MCF 10A (cell line): ENCODE results near the gene RASGEF1C. TPM values are rescaled to one million over a fixed set of nuclear protein-coding genes. Genes with fewer than 3 reads are reported as not detected.

Experiments used
- BruUV-seq: library from RNA; stranded (reverse); fragments of 400-500 nt; replicated peaks from 2 replicates; lab custom pipeline; 2021; lab: Mats Ljungman, UMichigan
- CTCF ChIA-PET: fragments of 300-600 bp; sonication (Branson Sonifier 250); formaldehyde crosslinking; extraction: SDS; loops from one replicate; lab custom pipeline; 2021; ENCODE audit warnings: antibody characterized with exemption, inconsistent platforms; lab: Yijun Ruan, JAX
- POLR2A ChIA-PET: fragments of 300-600, 350-650 bp; sonication (Branson Sonifier 250); formaldehyde crosslinking; extraction: SDS; loops from one replicate; lab custom pipeline; 2020; ENCODE audit warnings: antibody characterized with exemption, inconsistent platforms; lab: Yijun Ruan, JAX
- DNase-seq: peaks from one replicate; pipeline ENCODE4 v3.0.0-alpha.2; 2018; ENCODE audit not compliant: unreplicated experiment
- H3K27ac Mint-ChIP-seq: one replicate; pipeline ENCODE4 v1.8.0; 2022; ENCODE audit warnings: mild to moderate bottlenecking, low read depth, mixed read lengths; ENCODE audit not compliant: unreplicated experiment
- H3K27me3 Mint-ChIP-seq: one replicate; pipeline ENCODE4 v1.8.0; 2022; ENCODE audit warnings: mixed read lengths; ENCODE audit not compliant: insufficient read depth, unreplicated experiment
- H3K36me3 Mint-ChIP-seq: one replicate; pipeline ENCODE4 v1.8.0; 2022; ENCODE audit warnings: mild to moderate bottlenecking, moderate library complexity, mixed read lengths; ENCODE audit not compliant: insufficient read depth, unreplicated experiment
- H3K4me1 Mint-ChIP-seq: one replicate; pipeline ENCODE4 v1.8.0; 2022; ENCODE audit warnings: mixed read lengths; ENCODE audit not compliant: insufficient read depth, unreplicated experiment
- H3K4me3 Mint-ChIP-seq: one replicate; pipeline ENCODE4 v1.8.0; 2022; ENCODE audit warnings: mild to moderate bottlenecking, moderate library complexity, mixed read lengths; ENCODE audit not compliant: unreplicated experiment
- H3K9me3 Mint-ChIP-seq: one replicate; pipeline ENCODE4 v1.8.0; 2022; ENCODE audit warnings: mixed read lengths; ENCODE audit not compliant: unreplicated experiment
- CTCF ChIP-seq: fragments of 200-600 bp; IDR thresholded peaks from one replicate; pipeline ENCODE4 v1.8.0; 2022; ENCODE audit warnings: antibody characterized with exemption, mild to moderate bottlenecking; ENCODE audit not compliant: unreplicated experiment
- intact Hi-C: fragments of 100-400 bp; cut with micrococcal nuclease; formaldehyde crosslinking; loops from 2 replicates; pipeline ENCODE4 v1.14.1; 2022
- total RNA-seq: library from RNA; stranded (reverse); gene quantifications from 2 replicates; pipeline ENCODE4 v1.2.3, GENCODE V29; 2022

Gene RASGEF1C
- total RNA-seq, 1 experiment from 2014 or later: not detected

- CTCF ChIA-PET: interaction anchor here (1.2 to 1.5 kb wide), 3 partner anchors 9 to 11 kb away, joined by 3 to 5 read pairs (median 5); no protein-coding TSS in a partner anchor
- POLR2A ChIA-PET: no interaction called here
- H3K4me1 Mint-ChIP-seq: no peaks in the 10 kb centered on the region
- no peak for TF ChIP-seq CTCF
- H3K9me3 Mint-ChIP-seq: no peaks in the 10 kb centered on the region
- H3K27me3 Mint-ChIP-seq: no peaks in the 10 kb centered on the region
- intact Hi-C loops: no loop called here
- BruUV-seq: no TSS peak
- no peaks in the 10 kb centered on the region for H3K36me3 Mint-ChIP-seq
- H3K27ac Mint-ChIP-seq: no peak overlapping the region
- DNase-seq: no peak
- H3K4me3 Mint-ChIP-seq: no peak overlapping the region
Observed at GRCh38 chr5:180099733-180100611, 109.0 kb downstream of the RASGEF1C start.

GRCh38 chr5:180098991-180099732 is 109.8 kb downstream of the RASGEF1C start:
- H3K36me3 Mint-ChIP-seq: no peaks in the 10 kb centered on the region
- POLR2A ChIA-PET: no interaction called here
- intact Hi-C loops: no loop called here
- no peak for TF ChIP-seq CTCF
- no TSS peak for BruUV-seq
- no peak overlapping the region for H3K4me3 Mint-ChIP-seq
- H3K9me3 Mint-ChIP-seq: no peaks in the 10 kb centered on the region
- CTCF ChIA-PET: interaction anchor here (0.5 to 1.5 kb wide), 4 partner anchors 8 to 216 kb away, joined by 3 to 5 read pairs (median 4); no protein-coding TSS in a partner anchor
- no peaks in the 10 kb centered on the region for H3K4me1 Mint-ChIP-seq
- no peak overlapping the region for H3K27ac Mint-ChIP-seq
- H3K27me3 Mint-ChIP-seq: no peaks in the 10 kb centered on the region
- no peak for DNase-seq

GRCh38 chr5:180098526-180098925 is 110.5 kb downstream of the RASGEF1C start:
- Mint-ChIP-seq H3K27ac (no peak overlapping the region), H3K27me3 (no peaks in the 10 kb centered on the region), H3K36me3 (no peaks in the 10 kb centered on the region), H3K9me3 (no peaks in the 10 kb centered on the region), H3K4me1 (no peaks in the 10 kb centered on the region), H3K4me3 (no peak overlapping the region)
- no TSS peak for BruUV-seq
- no peak for DNase-seq
- ChIA-PET POLR2A (no interaction called here), CTCF (interaction anchor here (0.6 to 1.4 kb wide), 2 partner anchors 10 to 217 kb away, joined by 3 to 4 read pairs; no protein-coding TSS in a partner anchor)
- TF ChIP-seq CTCF: no peak
- intact Hi-C loops: no loop called here

- no peaks in the 10 kb centered on the region for H3K36me3 Mint-ChIP-seq
- ChIA-PET CTCF (no interaction called here), POLR2A (no interaction called here)
- intact Hi-C loops: no loop called here
- no TSS peak for BruUV-seq
- TF ChIP-seq CTCF: no peak
- DNase-seq: no peak
- H3K27me3 Mint-ChIP-seq: no peaks in the 10 kb centered on the region
- no peaks in the 10 kb centered on the region for H3K9me3 Mint-ChIP-seq
- H3K4me1 Mint-ChIP-seq: no peaks in the 10 kb centered on the region
- H3K4me3 Mint-ChIP-seq: no peak overlapping the region
- H3K27ac Mint-ChIP-seq: no peak overlapping the region
Observed at GRCh38 chr5:180097926-180098325, 111.1 kb downstream of the RASGEF1C start.
